Endothelial cell of umbilical vein (primary cell): Measurements from ENCODE around the gene ITM2B. TPM values are rescaled to one million over a fixed set of nuclear protein-coding genes. Genes with fewer than 3 reads are reported as not detected.

Source experiments
- Bru-seq: library from RNA; stranded (reverse); fragments of 400-500 nt; gene quantifications from one replicate; lab custom pipeline; 2021; lab: Mats Ljungman, UMichigan
- BruChase-seq, 2 experiments: library from RNA; stranded (reverse); fragments of 400-500 nt; gene quantifications; one replicate each; lab custom pipeline; 2021; lab: Mats Ljungman, UMichigan
- BruUV-seq: library from RNA; stranded (reverse); fragments of 400-500 nt; replicated peaks from 2 replicates; lab custom pipeline; 2021; lab: Mats Ljungman, UMichigan
- CTCF ChIA-PET: fragments of 300-600, 350-600 bp; sonication (Branson Sonifier 250); formaldehyde crosslinking; loops from one replicate; lab custom pipeline; 2021; ENCODE audit warnings: antibody characterized with exemption, inconsistent platforms; lab: Charles Lee
- POLR2A ChIA-PET: fragments of 300-600, 350-600 bp; sonication (Branson Sonifier 250); formaldehyde crosslinking; loops from one replicate; lab custom pipeline; 2021; ENCODE audit warnings: antibody characterized with exemption, inconsistent platforms; lab: Charles Lee
- DNase-seq: peaks from one replicate; pipeline ENCODE4 v3.0.0-alpha.2; 2011; ENCODE audit warnings: low read depth, low spot score
- FAIRE-seq: peaks from 2 replicates; lab custom pipeline; 2011; peaks lifted over from hg19 to GRCh38; lab: Jason Lieb, UNC
- H2AFZ ChIP-seq: 2 replicates; pipeline ENCODE4 v1.6.0; 2012; ENCODE audit warnings: low read depth, low read length, control low read depth, inconsistent platforms
- H3K27ac ChIP-seq: 2 replicates; pipeline ENCODE4 v1.5.1; 2011; ENCODE audit warnings: low read depth, mild to moderate bottlenecking, control low read depth, low read length, moderate library complexity; ENCODE audit not compliant: insufficient read depth
- H3K27me3 ChIP-seq, 2 experiments: 2 replicates each; pipeline versions ENCODE4 v1.6.0 to v1.6.1; 2011; ENCODE audit warnings: low read length in 2 of 2, mixed read lengths in 1 of 2; ENCODE audit not compliant: control insufficient read depth in 2 of 2, insufficient read depth in 2 of 2
- H3K36me3 ChIP-seq, 2 experiments: 2 replicates in 1 of 2; 3 replicates in 1 of 2; pipeline ENCODE4 v1.5.1; 2011; ENCODE audit warnings: low read length in 2 of 2, mild to moderate bottlenecking in 1 of 2, moderate library complexity in 1 of 2; ENCODE audit not compliant: control insufficient read depth in 2 of 2, insufficient read depth in 2 of 2; ENCODE audit errors: extremely low read depth in 1 of 2
- H3K4me1 ChIP-seq: 3 replicates; pipeline ENCODE4 v1.5.1; 2011; ENCODE audit warnings: mild to moderate bottlenecking, low read length; ENCODE audit not compliant: control insufficient read depth, insufficient read depth; ENCODE audit errors: extremely low read depth
- H3K4me2 ChIP-seq: 2 replicates; pipeline ENCODE4 v1.6.1; 2011; ENCODE audit warnings: low read length, control low read depth, mixed read lengths; ENCODE audit not compliant: insufficient read depth
- H3K4me3 ChIP-seq, 3 experiments: fragments of 200-600 bp in 1 of 3; sonication (generic), shearing (Covaris generic) in 1 of 3; replicated peaks in 1 of 3; 2 replicates each; pipeline ENCODE4 v1.5.1; 2011 to 2016; ENCODE audit warnings: control low read depth in 3 of 3, low read length in 3 of 3, mild to moderate bottlenecking in 2 of 3, inconsistent platforms in 1 of 3, low read depth in 1 of 3, moderate library complexity in 1 of 3; ENCODE audit not compliant: insufficient read depth in 1 of 3
- H3K79me2 ChIP-seq: 2 replicates; pipeline ENCODE4 v1.6.0; 2012; ENCODE audit warnings: low read length, inconsistent platforms; ENCODE audit not compliant: control insufficient read depth, insufficient read depth
- H3K9ac ChIP-seq: replicated peaks from 2 replicates; pipeline ENCODE3; 2011; ENCODE audit warnings: low read length, control low read depth; ENCODE audit not compliant: insufficient read depth; ENCODE audit errors: extremely low read depth
- H3K9me1 ChIP-seq: replicated peaks from 3 replicates; pipeline ENCODE4 v1.6.0; 2011; ENCODE audit warnings: mild to moderate bottlenecking, low read length; ENCODE audit not compliant: control insufficient read depth, insufficient read depth; ENCODE audit errors: extremely low read depth
- H3K9me3 ChIP-seq: replicated peaks from 2 replicates; pipeline ENCODE4 v1.5.1; 2012; ENCODE audit warnings: low read length, inconsistent platforms; ENCODE audit not compliant: control insufficient read depth, insufficient read depth
- H4K20me1 ChIP-seq: replicated peaks from 2 replicates; pipeline ENCODE3; 2011; ENCODE audit warnings: mild to moderate bottlenecking, low read length; ENCODE audit not compliant: control insufficient read depth, insufficient read depth; ENCODE audit errors: extremely low read depth
- CTCF ChIP-seq, 2 donors: IDR thresholded peaks; 1 replicate in 1 of 2; 2 replicates in 1 of 2; pipeline ENCODE4 v1.5.1; 2011; ENCODE audit warnings: low read length in 2 of 2, mild to moderate bottlenecking in 2 of 2, moderate library complexity in 2 of 2, control low read depth in 1 of 2, inconsistent platforms in 1 of 2, low read depth in 1 of 2; ENCODE audit not compliant: insufficient read depth in 1 of 2; ENCODE audit errors: extremely low read depth in 1 of 2
- FOS ChIP-seq: IDR thresholded peaks from 2 replicates; pipeline ENCODE4 v1.6.1; 2011; ENCODE audit warnings: mild to moderate bottlenecking, low read length, moderate library complexity, borderline replicate concordance; ENCODE audit not compliant: insufficient read depth
- JUN ChIP-seq: IDR thresholded peaks from 2 replicates; pipeline ENCODE4 v1.6.1; 2011; ENCODE audit warnings: borderline replicate concordance, low read depth; ENCODE audit not compliant: insufficient read length, insufficient read depth
- MYC ChIP-seq: IDR thresholded peaks from one replicate; pipeline ENCODE4 v1.6.1; 2011; ENCODE audit warnings: mild to moderate bottlenecking, low read depth, low read length
- POLR2A ChIP-seq: IDR thresholded peaks from 2 replicates; pipeline ENCODE4 v1.6.1; 2012; ENCODE audit warnings: low read depth, mild to moderate bottlenecking, control low read depth, low read length
- POLR2AphosphoS5 ChIP-seq: IDR thresholded peaks from 2 replicates; pipeline ENCODE4 v1.6.1; 2012; ENCODE audit warnings: low read depth, mild to moderate bottlenecking, control low read depth, low read length, moderate library complexity; ENCODE audit not compliant: insufficient read depth
- dilution Hi-C: fragments of 300-500 bp; cut with MboI; formaldehyde crosslinking; loops from one replicate; pipeline ENCODE4 v1.15.0; 2019; ENCODE audit warnings: low sequenced_read_pairs; ENCODE audit not compliant: extremely low pct_ligation_motif_present
- intact Hi-C: fragments of 100-400 bp; cut with micrococcal nuclease; formaldehyde crosslinking; loops from one replicate; pipeline ENCODE4 v1.10.0; 2022
- long read RNA-seq: library from polyadenylated mRNA; stranded (forward); transcript quantifications from one replicate; pipeline ENCODE4 v2.0.0, GENCODE V29; 2021
- polyA minus RNA-seq, 3 experiments: library from RNA; depleted of rRNA, polyadenylated mRNA; stranded (reverse); fragments of >200 nt; gene quantifications; 1 replicate in 1 of 3; 2 replicates in 2 of 3; pipeline ENCODE4 v1.2.3, GENCODE V29; 2011
- polyA plus RNA-seq, 4 experiments: library from polyadenylated mRNA; depleted of rRNA in 3 of 4; stranded (reverse) in 3 of 4; unstranded in 1 of 4; fragments of >200 nt; gene quantifications; 2 replicates each; pipeline versions ENCODE4 v1.2.1 to v1.2.3, GENCODE V29; 2011 to 2012; ENCODE audit warnings: missing spikeins in 1 of 4
- total RNA-seq: library from RNA; stranded (reverse); gene quantifications from 2 replicates; pipeline ENCODE4 v1.2.3, GENCODE V29; 2021

ITM2B gene
- total RNA-seq = 245 and 271 TPM in 2 replicates
- 150 and 163 TPM in 2 replicates for polyA plus RNA-seq
- 195 and 206 TPM in 2 replicates for polyA plus RNA-seq (2011; cell fraction: cytosol; rRNA removed)
- polyA plus RNA-seq (2011; cell fraction: nucleus; rRNA removed) = 85.6 and 109 TPM in 2 replicates
- 210 and 232 TPM in 2 replicates for polyA plus RNA-seq (2012)
- polyA minus RNA-seq = 66.5 and 82.9 TPM in 2 replicates
- 30.4 TPM for polyA minus RNA-seq (2011; cell fraction: cytosol; rRNA and poly(A)+ RNA removed)
- polyA minus RNA-seq (2011; cell fraction: nucleus; rRNA and poly(A)+ RNA removed) = 20.1 and 33.0 TPM in 2 replicates
- Bru-seq, nascent RNA = percentile 95 among the genes with signal in this experiment
- percentile 87 among the genes with signal in this experiment for BruChase-seq, experiment 1, labeled RNA remaining after a 6-hour chase
- BruChase-seq, experiment 2, labeled RNA remaining after a 2-hour chase = percentile 76 among the genes with signal in this experiment
- long read RNA-seq, full-length matches to known transcripts = 633 of 651 reads
- long read RNA-seq, partial matches to known transcripts = 12 of 651 reads
- long read RNA-seq, other reads (novel, unspliced or antisense) = 6 of 651 reads

GRCh38 chr13:48233046-48233888, at the start of gene ITM2B:
ITM2B (plus strand) TSS chr13:48233206; CDS start chr13:48233361, 155 bp downstream.
- BruUV-seq = no TSS peak
- Histone ChIP-seq H3K9me3 (no peaks in the 10 kb centered on the region), H4K20me1 (peaks cover 2% of the 10 kb centered on the region), H3K27me3 (peaks cover 2 to 4% of the 10 kb centered on the region in 2 experiments), H3K4me3 (peak within 1 kb of the TSS; percentile 67 to 95 (median 77)), H3K9me1 (no peaks in the 10 kb centered on the region), H3K4me2 (peak within 1 kb of the TSS; percentile 99), H2AFZ (peak within 1 kb of the TSS; percentile 94), H3K4me1 (peaks cover 45% of the 10 kb centered on the region), H3K9ac (peak within 1 kb of the TSS; percentile 98), H3K27ac (peak within 1 kb of the TSS; percentile 86), H3K36me3 (no peaks in the 10 kb centered on the region), H3K79me2 (peaks cover 47% of the 10 kb centered on the region)
- intact Hi-C loops = loop anchor here (1.0 to 5.0 kb wide), 7 partner anchors 70 to 349 kb away; partner anchors contain the start of genes MED4, NUDT15 and RB1
- FAIRE-seq (peak; percentile 4), DNase-seq (peak; percentile 76)
- TF ChIP-seq FOS (no peak), POLR2A (peak; percentile 55), JUN (no peak), MYC (no peak), CTCF (IDR thresholded peaks at IDR 0.05; ENCODE audit: extremely low read depth in 1 of 2, insufficient read depth in 1 of 2, low read depth in 1 of 2, low read length in 2 of 2) (peak; percentile 34 to 36), POLR2AphosphoS5 (peak; percentile 77)
- ChIA-PET POLR2A (interaction anchor here (0.8 to 1.2 kb wide), 3 partner anchors 8 to 77 kb away, joined by 3 to 4 read pairs (median 3); no protein-coding TSS in a partner anchor), CTCF (interaction anchor here (0.8 to 2.9 kb wide), 16 partner anchors 9 to 536 kb away, joined by 3 to 17 read pairs (median 3); partner anchors contain the start of genes MED4 and NUDT15)
- dilution Hi-C loops = no loop called here
